HG03469 (cell line): ENCODE measurements around the gene MYH9.
"Not testable (repeated sequence)": the region's sequence is repeated elsewhere in the genome, so short reads cannot be mapped to it uniquely, and the experiment has no call there.

Experiments
- ATAC-seq: cut with Tn5 transposase; IDR thresholded peaks from one replicate; pipeline ENCODE4 v1.9.1; 2021; ENCODE audit warnings: mild to moderate bottlenecking, moderate library complexity, moderate number of reproducible peaks; ENCODE audit not compliant: unreplicated experiment

Gene MYH9

GRCh38 chr22:36255572-36255971 is 132.2 kb downstream of the MYH9 start:
- ATAC-seq, result not testable (repeated sequence)

GRCh38 chr22:36253523-36254490 is 134.0 kb downstream of the MYH9 start:
- ATAC-seq, result no peak

- ATAC-seq, result no peak
Observed at GRCh38 chr22:36252754-36253522, 134.8 kb downstream of the MYH9 start, which contains the start of gene APOL1. APOL1 (plus strand) TSS chr22:36253133; CDS start chr22:36254956, 1,823 bp downstream.

- not testable (repeated sequence) for ATAC-seq
Observed at GRCh38 chr22:36251979-36252608, 135.7 kb downstream of the MYH9 start.

GRCh38 chr22:36250292-36250960 is 137.3 kb downstream of the MYH9 start:
- not testable (repeated sequence) for ATAC-seq

GRCh38 chr22:36249160-36249559 is 138.6 kb downstream of the MYH9 start:
- ATAC-seq, result no peak

- ATAC-seq, result no peak
Observed at GRCh38 chr22:36247955-36248354, 139.8 kb downstream of the MYH9 start.

- ATAC-seq, result no peak
Observed at GRCh38 chr22:36246718-36247117, 141.0 kb downstream of the MYH9 start.

GRCh38 chr22:36245805-36246356 is 141.9 kb downstream of the MYH9 start:
- ATAC-seq, result no peak

- no peak for ATAC-seq
Observed at GRCh38 chr22:36244522-36245391, 143.0 kb downstream of the MYH9 start.

GRCh38 chr22:36243986-36244385 is 143.8 kb downstream of the MYH9 start:
- ATAC-seq, result no peak

GRCh38 chr22:36239401-36240171 is 148.2 kb downstream of the MYH9 start, which contains the start of gene APOL2:
APOL2 (minus strand) TSS chr22:36239527; CDS start chr22:36233162, 6,365 bp downstream.
- ATAC-seq, result no peak

GRCh38 chr22:36239150-36239400 is 148.7 kb downstream of the MYH9 start:
- no peak for ATAC-seq

GRCh38 chr22:36238373-36239149 is 149.2 kb downstream of the MYH9 start:
- no peak for ATAC-seq

- no peak for ATAC-seq
Observed at GRCh38 chr22:36237462-36238372, 150.1 kb downstream of the MYH9 start.

GRCh38 chr22:36236388-36237319 is 151.1 kb downstream of the MYH9 start:
- no peak for ATAC-seq
